ENCODE data around the gene RPL7A. TPM values are rescaled to one million over a fixed set of nuclear protein-coding genes. Genes with fewer than 3 reads are reported as not detected.

Gene RPL7A
- total RNA-seq (2022; extraction: Qiagen RNA extraction; ENCODE audit: low read depth): 3,291 to 3,531 TPM (median 3,341 TPM) in 5 replicates

GRCh38 chr9:133347985-133348717 is at the start of gene RPL7A, which contains the start of gene MED22:
Gene RPL7A (plus strand): TSS chr9:133348218. CDS start chr9:133348244, 26 bp downstream.
Gene MED22 (minus strand): TSS chr9:133348131. CDS start chr9:133346662, 1,469 bp downstream.

GRCh38 chr9:133335924-133336811 is 11.8 kb upstream of the RPL7A start, which contains the start of gene SURF6:
Gene SURF6 (minus strand): TSS chr9:133336188. CDS start chr9:133336132, 56 bp downstream.

GRCh38 chr9:133356391-133357091 is 8.5 kb downstream of the RPL7A start, which contains the start of the genes SURF1 and SURF2:
Gene SURF1 (minus strand): TSS chr9:133356487. CDS start chr9:133356453, 34 bp downstream.
Gene SURF2 (plus strand): TSS chr9:133356550. CDS start chr9:133356593, 43 bp downstream.

DNA sequence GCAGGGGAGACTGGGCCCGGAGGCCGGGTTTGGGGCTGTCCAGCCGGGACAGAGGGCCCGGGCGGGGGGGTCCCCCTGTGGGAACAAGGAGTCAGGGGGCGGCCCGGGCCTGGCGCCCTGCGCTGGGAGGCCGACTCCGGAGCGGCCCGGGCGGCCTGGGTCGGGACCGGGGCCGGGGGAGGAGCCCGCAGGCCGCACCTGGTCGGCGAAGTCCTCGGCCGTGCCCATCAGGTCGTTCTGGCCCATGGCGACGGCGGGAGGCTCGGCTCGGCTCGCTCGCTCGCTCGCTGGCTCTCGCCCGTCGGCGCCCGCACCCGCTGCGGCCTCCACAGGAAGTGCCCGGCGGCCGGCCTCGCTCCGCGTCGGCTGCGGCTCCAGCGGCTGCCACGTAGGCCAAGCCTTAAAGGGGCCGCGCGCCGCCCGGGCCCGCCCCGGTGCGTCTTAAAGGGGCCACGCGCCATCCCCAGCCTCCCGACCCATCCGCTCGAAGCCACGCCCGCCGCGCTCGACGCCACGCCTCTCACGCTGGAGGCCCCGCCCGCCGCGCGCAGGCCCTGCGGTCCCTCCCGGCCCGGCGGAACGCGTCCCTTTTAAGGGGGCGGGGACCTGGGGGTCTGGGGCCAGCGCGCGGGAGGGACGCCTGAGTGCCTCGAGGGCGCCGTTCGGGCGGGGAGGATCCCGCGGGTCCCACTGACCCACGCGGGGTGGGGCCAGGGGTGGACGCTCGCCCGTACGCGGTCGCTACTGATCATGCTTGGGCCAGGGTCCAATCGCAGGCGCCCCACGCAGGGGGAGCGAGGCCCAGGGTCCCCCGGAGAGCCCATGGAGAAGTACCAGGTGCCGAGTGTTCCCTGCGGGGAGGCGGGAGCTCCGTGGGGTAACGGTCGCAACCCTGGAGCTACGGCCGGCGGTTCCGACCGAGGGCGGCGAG is 28.0 kb downstream of the RPL7A start, which contains the start of the genes STKLD1 and SURF4:
Gene STKLD1 (plus strand): TSS at position 643 of the 931 bp plus-strand sequence. CDS start 108 bp downstream, at position 751.
Gene SURF4 (minus strand): TSS at position 337 of the 931 bp plus-strand sequence. CDS start 91 bp downstream, at position 246.

Other genes with a start within 250 kb of the RPL7A start
- 22.0 to 27.2 TPM (median 25.6 TPM) in 5 replicates for gene RALGDS, start 227.0 kb upstream of the RPL7A start, total RNA-seq (2022; extraction: Qiagen RNA extraction; ENCODE audit: low read depth)
- gene GBGT1, start 184.3 kb upstream of the RPL7A start, total RNA-seq (2022; extraction: Qiagen RNA extraction; ENCODE audit: low read depth): 1.7 to 2.8 TPM (median 2.4 TPM) in 5 replicates
- not detected in 5 replicates for gene OBP2B, start 139.0 kb upstream of the RPL7A start, total RNA-seq (2022; extraction: Qiagen RNA extraction; ENCODE audit: low read depth)
- gene ABO, start 73.0 kb upstream of the RPL7A start, total RNA-seq (2022; extraction: Qiagen RNA extraction; ENCODE audit: low read depth): not detected in 5 replicates
- 19.9 to 29.3 TPM (median 24.0 TPM) in 5 replicates for gene SURF6, start 12.0 kb upstream of the RPL7A start, total RNA-seq (2022; extraction: Qiagen RNA extraction; ENCODE audit: low read depth)
- gene MED22, start 87 bp upstream of the RPL7A start, total RNA-seq (2022; extraction: Qiagen RNA extraction; ENCODE audit: low read depth): 21.0 to 32.2 TPM (median 30.2 TPM) in 5 replicates
- gene SURF1, start 8.3 kb downstream of the RPL7A start, total RNA-seq (2022; extraction: Qiagen RNA extraction; ENCODE audit: low read depth): 37.9 to 50.3 TPM (median 43.3 TPM) in 5 replicates
- gene SURF2, start 8.3 kb downstream of the RPL7A start, total RNA-seq (2022; extraction: Qiagen RNA extraction; ENCODE audit: low read depth): 36.7 to 54.8 TPM (median 45.8 TPM) in 5 replicates
- 173 to 210 TPM (median 201 TPM) in 5 replicates for gene SURF4, start 27.8 kb downstream of the RPL7A start, total RNA-seq (2022; extraction: Qiagen RNA extraction; ENCODE audit: low read depth)
- 0.53 to 1.2 TPM (median 0.68 TPM) in 5 replicates for gene STKLD1, start 28.1 kb downstream of the RPL7A start, total RNA-seq (2022; extraction: Qiagen RNA extraction; ENCODE audit: low read depth)
- 29.9 to 37.9 TPM (median 32.5 TPM) in 5 replicates for gene REXO4, start 69.8 kb downstream of the RPL7A start, total RNA-seq (2022; extraction: Qiagen RNA extraction; ENCODE audit: low read depth)
- gene ADAMTS13, start 74.1 kb downstream of the RPL7A start, total RNA-seq (2022; extraction: Qiagen RNA extraction; ENCODE audit: low read depth): 0.37 to 1.1 TPM (median 0.52 TPM) in 5 replicates
- gene CACFD1, start 111.8 kb downstream of the RPL7A start, total RNA-seq (2022; extraction: Qiagen RNA extraction; ENCODE audit: low read depth): 3.0 to 4.5 TPM (median 4.3 TPM) in 5 replicates
- gene SLC2A6, start 130.9 kb downstream of the RPL7A start, total RNA-seq (2022; extraction: Qiagen RNA extraction; ENCODE audit: low read depth): 13.5 to 21.5 TPM (median 19.5 TPM) in 5 replicates
- not detected in 5 replicates for gene MYMK, start 176.7 kb downstream of the RPL7A start, total RNA-seq (2022; extraction: Qiagen RNA extraction; ENCODE audit: low read depth)
- gene ADAMTSL2, start 186.5 kb downstream of the RPL7A start, total RNA-seq (2022; extraction: Qiagen RNA extraction; ENCODE audit: low read depth): 0.03 TPM in 1 of 5 replicates, not detected in the others

All from A549 treated with GW870086 at 1 μM for 4 hours (cell line).